Fibroblast of skin of abdomen (primary cell): ENCODE results near the gene ZNHIT2.

ENCODE experiments used
- DNase-seq: peaks from one replicate; pipeline ENCODE4 v3.0.0-alpha.2; 2013

ZNHIT2 gene

DNA sequence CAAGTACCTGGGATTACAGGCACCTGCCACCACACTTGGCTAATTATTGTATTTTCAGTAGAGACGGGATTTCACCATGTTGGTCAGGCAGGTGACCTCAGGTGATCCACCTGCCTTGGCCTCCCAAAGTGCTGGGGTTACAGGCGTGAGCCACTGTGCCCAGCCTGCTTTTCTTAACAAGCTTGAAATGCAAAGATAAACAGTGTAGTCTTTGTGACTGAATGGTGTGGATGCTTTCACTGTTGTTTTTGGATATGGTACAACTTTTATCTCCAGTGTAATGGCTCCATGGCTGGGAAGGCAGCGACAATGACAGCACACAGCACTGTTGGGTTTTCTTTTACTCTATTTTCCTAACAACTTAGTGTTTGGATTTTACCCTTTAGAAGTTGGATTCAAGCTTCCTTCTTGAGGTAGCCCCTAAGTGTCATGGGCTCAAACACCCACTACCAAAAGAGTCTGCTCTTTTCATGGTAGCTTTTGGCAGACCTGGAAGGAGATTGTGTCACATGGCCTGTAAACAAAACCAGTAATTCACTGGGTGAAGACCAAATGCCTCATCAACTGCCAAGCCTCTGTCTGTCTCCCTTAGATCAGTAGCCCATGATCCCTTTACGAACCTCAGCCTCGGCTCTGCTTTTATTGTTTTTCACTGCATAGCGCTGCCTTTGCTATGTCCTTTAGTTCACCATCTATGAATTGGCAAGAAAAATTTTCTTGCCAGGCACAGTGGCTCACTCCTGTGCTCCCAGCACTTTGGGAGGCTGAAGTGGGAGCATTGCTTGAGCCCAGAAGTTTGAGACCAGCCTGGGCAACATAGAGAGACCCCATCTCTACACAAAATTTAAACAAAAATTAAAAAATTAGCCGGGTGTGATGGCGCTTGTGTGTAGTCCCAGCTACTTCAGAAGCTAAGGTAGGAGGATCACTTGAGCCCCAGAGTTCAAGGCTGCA lies 15.1 kb downstream of the ZNHIT2 start:
- DNase-seq: no peak

DNA sequence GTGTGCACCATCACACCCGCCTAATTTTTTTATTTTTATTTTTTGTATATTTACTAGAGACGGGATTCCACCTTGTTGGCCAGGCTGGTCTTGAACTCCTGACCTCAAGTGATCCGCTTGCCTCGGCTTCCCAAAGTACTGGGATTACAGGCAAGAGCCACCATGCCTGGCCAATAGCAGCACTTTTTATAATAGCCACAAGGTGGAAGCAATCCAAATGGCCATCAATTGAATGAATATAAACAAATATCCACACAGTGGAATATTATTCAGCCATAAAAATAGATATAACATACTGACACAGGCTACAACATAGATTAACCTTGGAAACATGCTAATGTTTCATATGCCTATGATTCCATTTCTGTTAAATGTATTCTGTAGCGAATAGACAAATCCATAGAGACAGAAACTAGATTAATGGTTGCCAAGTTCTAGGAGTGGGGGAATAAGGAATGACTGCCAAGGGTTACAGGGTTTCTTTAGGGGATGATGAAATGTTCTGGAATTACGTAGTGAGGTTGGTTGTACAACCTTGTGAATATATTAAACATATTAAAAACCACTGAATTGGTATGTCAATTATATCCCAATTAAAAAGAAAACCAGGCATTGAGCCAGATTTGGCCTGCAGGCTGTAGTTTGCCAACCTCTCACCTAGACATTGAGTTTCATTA lies 16.7 kb downstream of the ZNHIT2 start:
- DNase-seq: no peak

GRCh38 chr11:65096926-65097325 lies 20.6 kb downstream of the ZNHIT2 start:
- no peak for DNase-seq

DNA sequence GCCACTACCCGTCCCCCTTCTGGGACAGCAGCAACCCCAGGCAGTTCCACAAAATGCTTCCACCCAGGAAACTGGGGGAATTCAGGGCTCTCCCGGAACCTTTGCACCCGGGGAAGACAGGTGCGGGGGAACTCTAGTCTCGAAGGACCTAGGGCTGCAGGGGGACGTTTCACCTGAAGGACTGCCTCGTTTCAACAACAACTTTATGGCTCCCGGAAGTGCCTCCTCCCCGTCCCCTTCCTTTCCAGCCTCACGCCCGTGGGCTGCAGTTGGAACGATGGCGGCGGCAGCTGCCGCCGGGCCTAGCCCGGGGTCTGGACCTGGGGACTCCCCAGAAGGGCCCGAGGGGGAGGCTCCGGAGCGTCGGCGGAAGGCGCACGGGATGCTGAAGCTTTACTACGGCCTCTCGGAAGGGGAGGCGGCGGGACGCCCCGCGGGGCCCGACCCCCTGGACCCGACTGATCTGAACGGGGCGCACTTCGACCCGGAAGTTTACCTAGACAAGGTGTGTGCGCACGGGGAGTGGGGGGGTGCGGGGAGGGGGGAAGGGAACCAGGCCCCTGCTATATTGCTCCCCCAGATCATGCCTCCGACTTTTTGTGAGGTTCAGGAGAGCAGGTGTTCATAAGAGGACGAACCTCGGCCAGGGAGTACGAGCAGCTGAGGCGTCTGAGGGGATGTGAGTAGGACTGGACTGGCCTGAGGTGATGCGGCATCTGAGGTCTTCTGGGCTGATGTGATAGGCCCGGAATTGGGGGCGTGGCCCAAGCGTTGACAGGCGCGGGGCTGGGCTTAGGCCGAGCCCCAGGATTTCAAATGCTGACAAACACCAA lies 21.3 kb downstream of the ZNHIT2 start, which contains the start of gene VPS51:
VPS51 (plus strand) TSS at position 241 of the 833 bp plus-strand sequence; CDS start at position 278, 37 bp downstream.
- DNase-seq: peak; percentile 89

GRCh38 chr11:65095427-65095826 lies 22.1 kb downstream of the ZNHIT2 start:
- no peak for DNase-seq

- DNase-seq: no peak
Measured at GRCh38 chr11:65090628-65091027, 26.9 kb downstream of the ZNHIT2 start.

DNA sequence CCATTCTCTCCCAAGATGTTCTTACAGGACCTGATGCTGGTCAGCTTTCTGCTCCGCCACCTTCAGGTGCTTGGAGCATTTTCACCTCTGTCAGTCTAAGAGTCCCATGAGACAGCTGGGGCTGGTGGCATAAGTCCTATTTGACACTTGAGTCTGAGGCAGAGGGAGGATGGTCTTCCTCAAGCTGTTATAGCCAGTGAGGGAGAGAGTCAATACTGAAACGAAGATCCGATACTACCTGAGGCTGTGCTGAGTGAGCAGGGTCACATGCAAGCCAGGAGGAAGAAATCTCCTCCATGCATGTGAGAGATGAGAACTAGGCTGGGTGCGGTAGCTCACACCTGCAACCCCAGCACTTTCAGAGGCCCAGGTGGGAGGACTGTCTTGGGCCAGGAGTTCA lies 27.9 kb downstream of the ZNHIT2 start:
- no peak for DNase-seq

- no peak for DNase-seq
Measured at GRCh38 chr11:65087827-65088226, 29.7 kb downstream of the ZNHIT2 start.

DNA sequence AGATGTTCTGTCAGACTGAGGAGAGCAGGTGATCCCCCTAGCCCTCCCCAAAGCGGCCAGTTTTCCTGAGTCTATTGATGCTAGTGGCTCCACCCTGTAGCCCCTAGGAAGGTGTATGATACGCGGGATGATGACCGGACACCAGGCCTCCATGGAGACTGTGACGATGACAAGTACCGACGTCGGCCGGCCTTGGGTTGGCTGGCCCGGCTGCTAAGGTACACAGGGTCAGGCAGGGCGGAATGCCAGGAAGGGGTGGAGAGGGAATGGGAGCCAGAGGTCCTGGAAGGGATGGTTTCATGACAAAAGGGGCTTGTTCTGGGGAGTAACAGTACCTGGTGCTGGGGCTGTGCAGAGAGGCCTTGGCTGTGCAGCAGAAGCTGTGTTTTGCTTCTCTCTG lies 30.3 kb downstream of the ZNHIT2 start:
- no peak for DNase-seq

GRCh38 chr11:65086809-65087208 lies 30.7 kb downstream of the ZNHIT2 start:
- no peak for DNase-seq

DNA sequence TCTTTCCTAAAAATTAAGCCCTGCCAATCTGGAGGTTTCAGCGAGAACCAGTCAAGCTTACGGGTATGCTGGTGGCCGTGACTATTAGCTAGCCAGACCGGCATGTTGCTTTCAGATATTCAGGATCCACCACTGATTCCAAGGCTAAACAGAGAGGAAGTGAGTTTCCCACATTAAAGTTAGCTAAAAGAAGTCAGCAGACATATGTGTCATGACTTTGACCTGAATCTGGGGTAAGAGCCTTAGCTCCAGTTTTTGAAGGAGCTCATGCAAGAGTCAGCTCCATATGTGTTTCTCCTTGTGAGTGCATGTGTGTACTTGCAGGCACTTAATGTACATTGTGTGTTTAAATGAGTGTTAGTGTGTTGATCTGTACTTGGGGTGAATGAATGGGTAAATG lies 32.1 kb downstream of the ZNHIT2 start:
- no peak for DNase-seq

DNA sequence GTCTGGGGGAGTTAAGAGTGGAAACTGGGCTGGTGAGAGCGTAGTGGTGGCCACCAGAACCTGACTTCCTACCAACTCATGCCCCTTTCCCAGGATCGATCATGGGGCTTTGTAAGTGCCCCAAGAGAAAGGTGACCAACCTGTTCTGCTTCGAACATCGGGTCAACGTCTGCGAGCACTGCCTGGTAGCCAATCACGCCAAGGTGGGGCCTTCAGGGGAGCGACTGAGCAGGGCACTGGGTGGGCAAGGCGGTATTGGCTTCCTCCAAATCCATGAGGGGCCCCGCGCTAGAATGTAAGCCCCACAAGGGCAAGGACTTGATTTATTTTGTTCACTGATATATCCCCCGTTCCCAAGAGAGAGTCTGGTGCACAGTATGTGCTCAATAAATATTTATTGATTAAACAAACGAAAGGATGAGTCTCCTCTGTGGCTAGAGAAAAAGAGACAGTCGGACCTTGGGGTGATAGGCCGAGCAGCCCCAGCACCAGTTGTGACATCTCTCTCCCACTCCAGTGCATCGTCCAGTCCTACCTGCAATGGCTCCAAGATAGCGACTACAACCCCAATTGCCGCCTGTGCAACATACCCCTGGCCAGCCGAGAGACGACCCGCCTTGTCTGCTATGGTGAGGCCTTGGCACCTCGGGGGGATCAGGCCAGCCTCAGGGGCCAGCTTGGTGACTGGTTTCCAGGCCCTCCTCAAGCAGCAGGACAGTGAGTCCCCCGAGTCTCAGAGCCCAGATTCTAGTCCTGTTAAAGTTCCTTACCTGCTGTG lies 32.7 kb downstream of the ZNHIT2 start:
- DNase-seq: no peak

DNA sequence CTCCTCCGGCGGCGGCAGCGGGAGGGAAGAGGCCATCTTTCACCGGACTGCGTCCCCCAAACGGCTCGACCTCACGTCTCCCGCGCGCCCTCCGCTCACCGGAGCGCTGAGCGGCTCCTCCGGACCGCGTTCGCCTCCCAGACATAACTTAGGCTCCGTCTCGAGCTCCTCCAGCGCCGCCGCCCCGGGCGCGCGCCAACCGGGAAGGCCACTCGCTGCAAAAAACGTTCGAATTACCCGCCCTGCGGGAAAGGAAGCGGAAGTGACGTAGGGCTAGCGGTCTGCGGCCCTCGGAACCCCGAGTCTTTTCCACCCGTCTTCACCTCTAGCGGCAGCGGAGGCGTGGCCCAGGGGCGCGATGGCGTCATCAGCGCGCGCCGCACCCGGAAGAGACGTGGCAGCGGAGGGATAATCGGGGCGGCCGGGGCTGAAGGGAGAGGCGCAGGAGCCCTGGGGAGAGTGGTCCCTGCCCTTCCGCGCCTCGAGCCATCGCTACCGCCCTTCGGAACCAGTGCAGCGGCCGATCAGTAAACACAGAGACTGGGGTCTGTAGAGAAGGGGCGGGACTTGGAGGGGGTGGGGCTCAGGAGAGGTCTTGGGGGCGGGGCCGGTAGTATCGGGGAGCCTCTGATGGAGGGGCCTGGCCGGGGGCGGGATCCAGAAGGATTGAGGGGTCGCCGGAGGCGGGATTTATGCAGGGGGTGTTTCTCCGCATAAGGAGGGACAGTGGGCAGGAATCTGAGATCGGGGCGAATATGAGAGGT lies 33.5 kb downstream of the ZNHIT2 start, which contains the start of the genes CDCA5 and ZFPL1:
CDCA5 (minus strand) TSS at position 207 of the 764 bp plus-strand sequence; CDS start at position 145, 62 bp downstream.
ZFPL1 (plus strand) TSS at position 389 of the 764 bp plus-strand sequence. CDS start 477 bp downstream, outside the sequence.
- DNase-seq: peak; percentile 96

GRCh38 chr11:65083134-65083833 lies 34.2 kb downstream of the ZNHIT2 start:
- DNase-seq: no peak

DNA sequence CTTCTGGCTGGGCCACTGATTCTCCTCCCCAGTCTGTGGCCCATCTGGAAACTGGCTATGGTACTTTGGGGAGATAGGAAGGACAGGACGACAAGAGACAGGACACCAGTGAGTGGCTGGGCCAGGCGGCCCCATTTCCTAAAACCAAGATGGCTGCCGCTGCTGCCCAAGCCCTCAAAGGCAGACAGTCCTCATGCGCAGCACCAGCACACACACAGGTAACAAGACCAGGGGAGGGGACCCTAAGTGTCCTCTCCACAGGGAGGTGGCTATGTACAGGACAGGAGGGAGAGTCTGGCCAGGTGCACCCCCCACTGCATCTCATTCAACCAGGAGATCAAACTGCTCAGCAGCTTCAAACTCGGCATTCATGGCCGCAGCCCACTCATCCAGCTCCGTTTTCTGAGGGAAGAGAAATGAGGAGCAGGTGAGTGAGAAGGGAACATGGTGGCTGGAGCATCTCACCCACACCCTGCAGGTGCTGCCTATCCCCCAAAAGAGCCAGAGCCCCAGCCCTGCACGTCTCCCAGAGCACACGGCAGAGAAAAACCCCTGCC lies 38.6 kb downstream of the ZNHIT2 start:
- DNase-seq: no peak

GRCh38 chr11:65078151-65078550 lies 39.4 kb downstream of the ZNHIT2 start:
- peak; percentile 12 for DNase-seq

DNA sequence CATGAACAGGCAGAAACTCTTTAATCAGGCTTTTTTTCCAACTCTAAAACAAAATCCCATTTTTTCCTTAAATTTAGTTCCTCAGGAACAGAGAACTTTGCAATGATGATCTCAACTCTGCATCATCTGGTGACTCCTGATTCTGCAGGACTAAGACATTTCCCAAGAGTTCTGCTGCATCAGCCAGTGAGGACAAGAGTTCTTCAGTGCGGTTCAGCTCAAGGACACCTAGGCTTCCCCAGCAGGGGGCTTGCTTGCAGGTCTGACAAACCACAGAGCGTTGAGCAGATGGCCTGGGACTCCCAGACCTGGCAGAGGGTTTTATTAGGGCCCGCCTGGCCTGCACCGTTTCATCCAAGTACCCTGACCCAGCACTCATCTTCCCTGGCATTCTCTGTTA lies 40.0 kb downstream of the ZNHIT2 start:
- DNase-seq: no peak

GRCh38 chr11:65072631-65072966 lies 44.9 kb downstream of the ZNHIT2 start:
- DNase-seq: no peak

DNA sequence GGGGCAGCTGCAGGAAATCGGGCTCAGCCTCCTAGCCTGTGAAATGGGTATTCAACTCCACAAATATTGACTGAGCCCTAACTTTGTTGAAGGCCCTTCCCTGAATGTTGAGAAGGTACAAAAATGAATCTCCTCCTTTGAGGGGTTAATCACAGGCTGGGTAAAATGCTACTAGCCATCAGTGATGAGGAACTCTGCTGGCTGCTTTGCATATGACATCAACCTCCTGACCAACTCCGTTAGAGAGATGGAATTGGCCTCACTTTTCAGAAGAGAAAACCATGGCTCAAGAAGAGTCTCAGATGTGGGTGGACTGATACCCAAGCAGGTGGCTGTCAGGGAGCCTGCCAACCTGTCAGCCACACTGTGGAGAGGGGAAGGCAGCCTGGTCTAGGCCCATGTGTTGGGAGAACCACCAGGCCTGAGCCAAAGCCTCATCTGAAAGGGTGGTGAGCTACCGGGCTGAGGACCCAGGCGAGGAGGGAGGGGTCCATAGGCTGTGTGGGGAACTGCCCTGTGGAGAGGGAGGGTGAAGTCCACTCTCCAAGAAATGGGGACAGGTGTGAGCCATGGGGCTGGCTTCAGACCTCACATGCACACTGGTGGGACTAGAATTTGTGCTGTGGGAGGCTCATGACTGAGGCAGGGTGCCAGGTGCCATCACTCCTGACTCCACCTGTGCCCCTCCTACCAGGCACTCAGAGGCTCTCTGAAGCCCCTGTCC lies 45.4 kb downstream of the ZNHIT2 start:
- no peak for DNase-seq
